CD8-positive, alpha-beta memory T cell (primary cell): ENCODE results near the gene SFTA2. TPM values are rescaled to one million over a fixed set of nuclear protein-coding genes. Genes with fewer than 3 reads are reported as not detected.

ENCODE experiments used
- CTCF ChIA-PET: fragments of 350-600 bp; sonication (Branson Sonifier 250); formaldehyde crosslinking; loops from one replicate; lab custom pipeline; 2021; ENCODE audit warnings: antibody characterized with exemption; lab: Charles Lee
- POLR2A ChIA-PET: fragments of 350-600 bp; sonication (Branson Sonifier 250); formaldehyde crosslinking; loops from one replicate; lab custom pipeline; 2021; ENCODE audit warnings: antibody characterized with exemption; lab: Charles Lee
- DNase-seq, 5 donors: peaks; one replicate each; pipeline versions ENCODE4 v3.0.0 to v3.0.0-alpha.2; 2020 to 2022; ENCODE audit warnings: mixed read lengths in 1 of 5
- H3K27ac ChIP-seq: one replicate; pipeline ENCODE4 v1.7.0; 2013; ENCODE audit warnings: low read depth, mild to moderate bottlenecking, low read length, moderate library complexity
- H3K27me3 ChIP-seq: 2 replicates; pipeline ENCODE4 v1.7.0; 2013; ENCODE audit warnings: low read length, mild to moderate bottlenecking; ENCODE audit not compliant: insufficient read depth, poor library complexity, severe bottlenecking
- H3K36me3 ChIP-seq: 2 replicates; pipeline ENCODE4 v1.7.0; 2013; ENCODE audit warnings: mild to moderate bottlenecking, low read length, moderate library complexity; ENCODE audit not compliant: insufficient read depth
- H3K4me1 ChIP-seq: 2 replicates; pipeline ENCODE4 v1.7.0; 2013; ENCODE audit warnings: mild to moderate bottlenecking, low read length, moderate library complexity; ENCODE audit not compliant: insufficient read depth
- H3K4me3 ChIP-seq: 2 replicates; pipeline ENCODE4 v1.7.0; 2013; ENCODE audit warnings: mild to moderate bottlenecking, low read length
- H3K9me3 ChIP-seq: 2 replicates; pipeline ENCODE4 v1.7.0; 2013; ENCODE audit warnings: mild to moderate bottlenecking, low read length
- H3K27ac Mint-ChIP-seq, 8 donors: one replicate each; pipeline ENCODE4 v1.8.0; 2020 to 2021; ENCODE audit warnings: mixed read lengths in 8 of 8, mild to moderate bottlenecking in 6 of 8, inconsistent platforms in 3 of 8, moderate library complexity in 3 of 8
- H3K27me3 Mint-ChIP-seq, 2 donors: one replicate each; pipeline ENCODE4 v1.8.0; 2020 to 2021; ENCODE audit warnings: mixed read lengths in 2 of 2, mild to moderate bottlenecking in 1 of 2, moderate library complexity in 1 of 2
- H3K36me3 Mint-ChIP-seq, 3 donors: one replicate each; pipeline ENCODE4 v1.8.0; 2020 to 2021; ENCODE audit warnings: mixed read lengths in 3 of 3, inconsistent platforms in 1 of 3, mild to moderate bottlenecking in 1 of 3
- H3K4me1 Mint-ChIP-seq, 3 donors: one replicate each; pipeline ENCODE4 v1.8.0; 2020 to 2021; ENCODE audit warnings: mixed read lengths in 3 of 3, inconsistent platforms in 1 of 3, mild to moderate bottlenecking in 1 of 3
- H3K4me3 Mint-ChIP-seq, 7 donors: one replicate each; pipeline ENCODE4 v1.8.0; 2020 to 2021; ENCODE audit warnings: mixed read lengths in 7 of 7, mild to moderate bottlenecking in 6 of 7, moderate library complexity in 4 of 7, inconsistent platforms in 2 of 7
- H3K9me3 Mint-ChIP-seq, 5 donors: one replicate each; pipeline ENCODE4 v1.8.0; 2020 to 2022; ENCODE audit warnings: mixed read lengths in 5 of 5, mild to moderate bottlenecking in 3 of 5, moderate library complexity in 2 of 5, inconsistent platforms in 1 of 5
- polyA plus RNA-seq: library from polyadenylated mRNA; unstranded; fragments of 300-500 nt; fragmentation: Illumina TruSeq; gene quantifications from one replicate; pipeline ENCODE4 v1.2.3, GENCODE V29; 2021
- total RNA-seq, 2 experiments: library from RNA; stranded (reverse); gene quantifications; one replicate each; pipeline ENCODE4 v1.2.3, GENCODE V29; 2021

The SFTA2 gene
- total and polyA plus RNA-seq, 3 experiments from 2014 or later: not detected

DNA sequence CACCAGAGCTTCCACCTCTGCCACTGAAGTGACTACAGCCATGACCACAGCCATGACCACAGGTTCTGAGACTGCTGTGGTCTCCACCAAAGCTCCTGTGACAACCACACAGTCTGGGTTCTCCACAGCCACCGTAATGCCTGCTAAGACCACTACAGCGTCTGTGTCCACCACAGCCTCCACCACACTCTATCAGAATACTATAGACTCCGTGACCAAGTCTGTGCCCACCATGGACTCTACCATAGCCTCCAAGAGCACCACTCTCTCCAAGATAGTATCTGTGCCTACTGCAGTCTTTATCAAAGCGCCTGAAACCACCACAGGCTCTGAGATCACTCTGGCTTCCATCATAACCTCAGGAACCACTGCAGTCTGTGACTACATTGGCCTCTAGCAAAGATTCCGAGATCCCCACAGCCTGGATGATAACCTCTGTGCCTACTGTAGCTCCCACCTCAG is 33.2 kb upstream of the SFTA2 start:
- Mint-ChIP-seq H3K9me3 (no peaks in the 10 kb centered on the region), H3K27me3 (peaks cover 7 to 27% of the 10 kb centered on the region in 2 donors), H3K4me3 (no peak overlapping the region), H3K4me1 (peaks cover 12 to 22% (median 18%) of the 10 kb centered on the region in 3 donors), H3K27ac (peak overlapping the region in 4 of 8 donors; percentile 35 to 92 (median 56)), H3K36me3 (no peaks in the 10 kb centered on the region)
- Histone ChIP-seq H3K9me3 (no peaks in the 10 kb centered on the region), H3K36me3 (no peaks in the 10 kb centered on the region), H3K27ac (no peak overlapping the region), H3K4me3 (no peak overlapping the region), H3K4me1 (peaks cover 10% of the 10 kb centered on the region), H3K27me3 (no peaks in the 10 kb centered on the region)
- ChIA-PET POLR2A (no interaction called here), CTCF (no interaction called here)
- no peak for DNase-seq

DNA sequence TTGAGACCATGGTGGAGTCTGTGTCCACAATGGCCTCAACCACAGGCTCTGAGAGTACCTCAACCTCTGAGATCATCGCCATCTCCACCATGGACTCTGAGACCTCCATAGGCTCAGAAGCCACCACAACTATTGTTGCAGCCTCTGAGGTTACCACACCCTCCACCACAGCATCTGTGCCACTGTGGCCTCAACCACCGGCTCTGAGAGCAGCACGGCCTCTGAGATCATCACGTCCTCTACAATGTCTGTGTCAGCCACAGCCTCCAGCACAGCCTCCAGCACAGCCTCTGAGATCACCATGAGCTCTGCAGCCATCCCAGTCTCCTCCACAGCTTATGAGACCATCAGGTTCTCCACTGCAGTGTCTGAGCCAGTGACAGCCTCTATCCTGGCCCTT is 32.1 kb upstream of the SFTA2 start:
- H3K27me3 Mint-ChIP-seq: peaks cover 8 to 34% of the 10 kb centered on the region in 2 donors
- DNase-seq: peak in 1 of 5 donors; percentile 20
- CTCF ChIA-PET: no interaction called here

DNA sequence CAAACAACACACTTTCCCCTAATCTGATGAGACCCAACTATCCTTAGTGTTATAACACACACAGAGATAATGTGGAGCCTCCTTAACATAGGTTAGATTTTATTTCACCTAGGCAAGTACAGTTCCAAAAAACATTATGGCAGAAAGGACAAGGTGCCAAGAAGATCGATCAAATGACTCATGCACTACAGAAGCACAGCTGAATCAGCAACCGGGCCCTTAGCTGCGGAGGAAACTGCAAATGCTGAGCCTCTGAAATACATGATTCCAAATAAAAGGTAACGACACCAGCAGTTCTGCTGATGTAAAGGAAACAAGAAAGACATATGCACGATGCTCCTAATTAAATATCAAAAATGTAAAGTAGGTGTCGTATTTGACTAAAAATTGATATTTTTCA is 31.7 kb upstream of the SFTA2 start:
- Histone ChIP-seq H3K4me3 (no peak overlapping the region), H3K9me3 (no peaks in the 10 kb centered on the region), H3K4me1 (peaks cover 10% of the 10 kb centered on the region), H3K27me3 (no peaks in the 10 kb centered on the region), H3K27ac (no peak overlapping the region), H3K36me3 (no peaks in the 10 kb centered on the region)
- DNase-seq: no peak
- Mint-ChIP-seq H3K27me3 (peaks cover 9 to 36% of the 10 kb centered on the region in 2 donors), H3K4me3 (no peak overlapping the region), H3K27ac (no peak overlapping the region), H3K36me3 (peaks cover 0 to 3% (median 0%) of the 10 kb centered on the region in 3 donors), H3K4me1 (peaks cover 12 to 22% (median 18%) of the 10 kb centered on the region in 3 donors), H3K9me3 (no peaks in the 10 kb centered on the region)
- POLR2A ChIA-PET: no interaction called here
- CTCF ChIA-PET: no interaction called here

More for the DNA sequence above, 32.1 kb upstream of the SFTA2 start:
- no peak overlapping the region for H3K4me3 Mint-ChIP-seq
- no peaks in the 10 kb centered on the region for H3K36me3 ChIP-seq
- no peak overlapping the region for H3K27ac ChIP-seq
- H3K27me3 ChIP-seq: no peaks in the 10 kb centered on the region
- H3K36me3 Mint-ChIP-seq: peaks cover 0 to 2% (median 0%) of the 10 kb centered on the region in 3 donors
- H3K4me1 Mint-ChIP-seq: peaks cover 12 to 22% (median 18%) of the 10 kb centered on the region in 3 donors
- POLR2A ChIA-PET: no interaction called here
- H3K27ac Mint-ChIP-seq: peak overlapping the region in 4 of 8 donors; percentile 31 to 92 (median 54)
- no peak overlapping the region for H3K4me3 ChIP-seq
- H3K9me3 Mint-ChIP-seq: no peaks in the 10 kb centered on the region
- peaks cover 10% of the 10 kb centered on the region for H3K4me1 ChIP-seq
- no peaks in the 10 kb centered on the region for H3K9me3 ChIP-seq

DNA sequence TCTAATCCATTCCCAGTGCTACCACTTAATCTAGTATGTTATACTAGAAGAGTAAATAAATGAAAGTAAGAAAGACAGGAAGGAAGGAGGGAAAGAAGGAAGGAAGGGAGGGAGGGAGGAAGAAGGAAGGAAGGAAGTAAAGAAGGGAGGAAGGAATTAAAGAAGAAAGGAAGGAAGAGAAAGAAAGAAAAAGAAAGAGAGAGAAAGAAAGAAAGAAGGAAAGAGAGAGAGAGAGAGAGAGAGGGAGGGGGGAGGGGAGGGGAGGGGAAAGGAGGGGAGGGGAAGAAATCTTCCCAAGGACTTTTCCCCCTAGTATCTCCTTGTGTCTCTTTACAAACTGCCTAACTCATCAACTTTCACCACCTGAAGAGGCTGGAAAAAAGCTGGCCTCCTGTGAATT is 30.7 kb upstream of the SFTA2 start:
- POLR2A ChIA-PET: interaction anchor here (0.6 kb wide), 1 partner anchor 81 kb away, joined by 3 read pairs; no protein-coding TSS in a partner anchor
- no peaks in the 10 kb centered on the region for H3K36me3 ChIP-seq
- H3K27ac ChIP-seq: no peak overlapping the region
- Mint-ChIP-seq H3K36me3 (peaks cover 0 to 3% (median 0%) of the 10 kb centered on the region in 3 donors), H3K27ac (no peak overlapping the region), H3K4me1 (peaks cover 12 to 22% (median 18%) of the 10 kb centered on the region in 3 donors), H3K4me3 (no peak overlapping the region), H3K27me3 (peaks cover 9 to 36% of the 10 kb centered on the region in 2 donors), H3K9me3 (no peaks in the 10 kb centered on the region)
- no peaks in the 10 kb centered on the region for H3K9me3 ChIP-seq
- H3K4me1 ChIP-seq: peaks cover 10% of the 10 kb centered on the region
- no peak overlapping the region for H3K4me3 ChIP-seq
- CTCF ChIA-PET: no interaction called here
- H3K27me3 ChIP-seq: no peaks in the 10 kb centered on the region
- no peak for DNase-seq

DNA sequence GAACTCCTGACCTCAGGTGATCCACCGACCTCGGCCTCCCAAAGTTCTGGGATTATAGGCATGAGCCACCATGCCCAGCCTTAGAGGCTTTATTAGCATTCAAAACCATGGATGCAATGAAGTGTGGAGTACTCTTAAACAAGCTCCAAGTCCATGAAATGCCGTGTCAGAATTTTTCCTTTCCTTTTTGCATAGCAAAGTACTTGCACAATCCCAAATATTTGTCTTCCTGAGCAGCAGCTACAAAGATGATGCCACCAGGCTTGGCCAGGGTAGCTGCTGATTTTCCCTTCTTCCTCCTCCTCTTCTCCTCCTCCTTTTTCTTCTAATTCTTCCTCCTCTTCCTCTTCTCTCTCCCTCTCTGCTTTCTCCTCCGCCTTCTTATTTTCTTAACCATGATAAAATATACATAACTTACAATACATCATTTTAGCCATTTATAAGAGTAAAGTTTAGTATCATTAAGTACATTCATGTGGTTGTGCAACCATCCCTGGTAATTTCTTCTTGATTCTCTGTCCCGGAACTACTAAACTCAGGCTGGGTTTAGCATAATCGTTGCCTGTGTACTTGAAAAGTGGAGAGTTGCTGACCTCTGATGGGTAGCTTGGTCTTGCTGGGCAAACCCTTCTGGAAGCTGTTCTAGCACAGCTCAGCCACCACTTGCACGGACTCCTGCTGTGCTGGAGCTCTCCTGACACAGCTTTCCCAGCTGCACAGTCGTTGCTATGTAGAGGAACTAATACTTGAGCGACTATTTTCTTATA is 29.1 kb upstream of the SFTA2 start:
- Histone ChIP-seq H3K9me3 (no peaks in the 10 kb centered on the region), H3K4me3 (no peak overlapping the region), H3K36me3 (no peaks in the 10 kb centered on the region), H3K27ac (no peak overlapping the region), H3K27me3 (no peaks in the 10 kb centered on the region), H3K4me1 (peaks cover 16% of the 10 kb centered on the region)
- DNase-seq: no peak
- Mint-ChIP-seq H3K27ac (no peak overlapping the region), H3K4me1 (peaks cover 25 to 30% (median 26%) of the 10 kb centered on the region in 3 donors), H3K4me3 (no peak overlapping the region), H3K27me3 (peaks cover 13 to 36% of the 10 kb centered on the region in 2 donors), H3K36me3 (peaks cover 0 to 3% (median 0%) of the 10 kb centered on the region in 3 donors), H3K9me3 (no peaks in the 10 kb centered on the region)
- POLR2A ChIA-PET: no interaction called here
- CTCF ChIA-PET: no interaction called here

DNA sequence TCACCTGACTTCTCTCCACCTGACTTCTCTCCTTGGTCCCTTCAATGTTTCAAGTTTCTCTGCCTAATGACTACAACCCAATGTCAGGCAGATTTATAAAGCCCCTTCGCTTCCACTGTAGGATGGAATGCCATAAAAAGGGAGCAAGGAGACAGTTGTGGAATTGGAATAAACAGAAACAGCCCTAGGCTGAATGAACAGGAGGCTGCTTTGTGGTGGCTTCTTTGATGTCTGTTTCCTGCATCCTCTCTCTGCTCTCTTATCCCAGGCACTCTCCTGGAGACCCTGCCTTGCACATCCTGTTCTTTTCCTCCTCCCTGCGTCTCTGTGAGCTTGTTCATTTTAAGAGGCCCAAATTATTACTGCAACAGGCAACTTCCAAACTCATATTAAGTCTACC is 25.7 kb upstream of the SFTA2 start:
- H3K27me3 Mint-ChIP-seq: peaks cover 16 to 20% of the 10 kb centered on the region in 2 donors
- peaks cover 17% of the 10 kb centered on the region for H3K4me1 ChIP-seq
- H3K36me3 Mint-ChIP-seq: peaks cover 0 to 3% (median 2%) of the 10 kb centered on the region in 3 donors
- no peaks in the 10 kb centered on the region for H3K9me3 ChIP-seq
- H3K27ac ChIP-seq: no peak overlapping the region
- H3K4me1 Mint-ChIP-seq: peaks cover 16 to 27% (median 26%) of the 10 kb centered on the region in 3 donors
- ChIA-PET POLR2A (no interaction called here), CTCF (no interaction called here)
- no peaks in the 10 kb centered on the region for H3K27me3 ChIP-seq
- H3K27ac Mint-ChIP-seq: no peak overlapping the region
- no peak for DNase-seq
- H3K36me3 ChIP-seq: no peaks in the 10 kb centered on the region
- H3K9me3 Mint-ChIP-seq: no peaks in the 10 kb centered on the region
- H3K4me3 Mint-ChIP-seq: peak overlapping the region in 2 of 7 donors; percentile 8 to 74
- no peak overlapping the region for H3K4me3 ChIP-seq

DNA sequence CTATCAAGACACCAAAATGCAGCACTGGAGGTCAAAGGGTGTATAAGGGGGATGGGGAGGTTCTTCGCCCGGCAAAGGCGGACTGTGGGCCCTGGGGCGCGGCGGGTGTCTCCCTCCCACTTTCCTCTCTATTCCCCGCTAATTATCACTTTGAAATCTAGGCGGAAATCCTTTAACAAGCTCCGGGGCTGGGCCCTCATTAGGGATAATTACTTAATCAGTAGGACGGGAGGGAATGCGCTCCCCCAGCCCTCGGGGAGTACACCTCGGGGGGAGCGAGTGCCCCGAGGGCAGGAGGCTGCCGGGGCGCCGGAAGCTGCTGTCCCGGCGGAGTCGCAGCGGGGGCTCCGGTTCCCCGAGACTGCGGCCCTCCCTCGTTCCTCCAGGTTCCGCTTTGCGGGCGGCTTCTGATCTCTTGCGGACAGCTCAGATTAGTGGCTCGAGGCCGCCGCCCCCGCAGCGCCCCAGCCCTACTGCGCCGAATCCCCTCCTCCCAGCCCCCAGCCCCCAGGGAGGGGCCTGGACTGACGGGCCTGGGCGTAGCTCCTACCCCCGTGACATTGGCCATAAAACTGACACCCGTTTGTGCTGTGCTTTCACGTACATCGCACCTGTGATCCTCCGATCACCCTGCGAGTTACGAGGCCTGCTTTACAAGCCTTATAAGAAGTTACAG is 23.5 kb upstream of the SFTA2 start:
- peak overlapping the region; percentile 82 to 94 (median 88) for H3K27ac Mint-ChIP-seq
- POLR2A ChIA-PET: interaction anchor here (0.6 to 1.4 kb wide), 4 partner anchors 41 to 94 kb away, joined by 4 to 12 read pairs (median 8); partner anchors contain the start of genes GTF2H4 and VARS2
- H3K4me1 Mint-ChIP-seq: peaks cover 16 to 27% (median 26%) of the 10 kb centered on the region in 3 donors
- Histone ChIP-seq H3K4me1 (peaks cover 17% of the 10 kb centered on the region), H3K27ac (peak overlapping the region; percentile 45), H3K4me3 (peak overlapping the region; percentile 65), H3K27me3 (no peaks in the 10 kb centered on the region), H3K36me3 (no peaks in the 10 kb centered on the region), H3K9me3 (no peaks in the 10 kb centered on the region)
- no peaks in the 10 kb centered on the region for H3K9me3 Mint-ChIP-seq
- H3K27me3 Mint-ChIP-seq: peaks cover 15 to 25% of the 10 kb centered on the region in 2 donors
- H3K4me3 Mint-ChIP-seq: peak overlapping the region; percentile 84 to 94 (median 87)
- peaks cover 0 to 9% (median 2%) of the 10 kb centered on the region in 3 donors for H3K36me3 Mint-ChIP-seq
- peak; percentile 58 to 84 (median 60) for DNase-seq
- CTCF ChIA-PET: interaction anchor here (0.7 to 2.0 kb wide), 3 partner anchors 42 to 128 kb away, joined by 3 to 7 read pairs (median 4); partner anchors contain the start of genes GTF2H4 and VARS2
